PFSK-1 (cell line): Measurements from ENCODE around the gene ITGA3.

Experiments
- POLR2AphosphoS5 ChIP-seq: IDR thresholded peaks from 2 replicates; pipeline ENCODE4 v1.6.1; 2012; ENCODE audit warnings: low read depth, mild to moderate bottlenecking, control low read depth, low read length, moderate library complexity
- REST ChIP-seq, 2 experiments: IDR thresholded peaks; 2 replicates each; pipeline versions ENCODE4 v1.6.1 to v1.8.0; 2011 to 2012; ENCODE audit warnings: low read depth in 2 of 2, low read length in 2 of 2, control low read depth in 1 of 2, inconsistent platforms in 1 of 2, mild to moderate bottlenecking in 1 of 2, moderate library complexity in 1 of 2; ENCODE audit not compliant: insufficient read depth in 1 of 2
- SIN3A ChIP-seq: IDR thresholded peaks from 2 replicates; pipeline ENCODE4 v1.6.1; 2012; ENCODE audit warnings: mild to moderate bottlenecking, low read length, moderate library complexity, borderline replicate concordance; ENCODE audit not compliant: insufficient read depth
- TAF1 ChIP-seq: IDR thresholded peaks from 2 replicates; pipeline ENCODE4 v1.6.1; 2012; ENCODE audit warnings: low read length, control low read depth, borderline replicate concordance; ENCODE audit not compliant: insufficient read depth

GRCh38 chr17:50100921-50101345 lies 45.0 kb downstream of the ITGA3 start:
- no peak for TF ChIP-seq REST (IDR thresholded peaks at IDR 0.05; ENCODE audit: insufficient read depth in 1 of 2, low read depth in 2 of 2, low read length in 2 of 2)
- TF ChIP-seq POLR2AphosphoS5 = no peak
- no peak for TF ChIP-seq TAF1
- no peak for TF ChIP-seq SIN3A
